ENCODE data around the gene RFX7. TPM values are rescaled to one million over a fixed set of nuclear protein-coding genes. Genes with fewer than 3 reads are reported as not detected.
A peak's percentile ranks its signal among the peaks of the same experiment; 100 is the strongest.

RFX7 gene
- total RNA-seq, 2 donors from 2014 or later, result 4.4 to 5.9 TPM

- Histone ChIP-seq H3K27ac (no peak overlapping the region), H3K27me3 (no peaks in the 10 kb centered on the region), H3K4me3 (no peak overlapping the region), H3K4me1 (no peaks in the 10 kb centered on the region), H3K36me3 (peaks cover 5% of the 10 kb centered on the region), H3K9me3 (no peaks in the 10 kb centered on the region)
- no peak for DNase-seq (ENCODE audit: low spot score)
- no peak for TF ChIP-seq CTCF (IDR thresholded peaks at IDR 0.05)
These were observed 66.7 kb downstream of the RFX7 start for GRCh38 chr15:56176996-56177395.

GRCh38 chr15:56175788-56176187, 67.9 kb downstream of the RFX7 start:
- DNase-seq (ENCODE audit: low spot score), result no peak
- TF ChIP-seq CTCF (IDR thresholded peaks at IDR 0.05), result no peak
- H3K27me3 ChIP-seq, result no peaks in the 10 kb centered on the region
- no peak overlapping the region for H3K27ac ChIP-seq
- H3K9me3 ChIP-seq, result no peaks in the 10 kb centered on the region
- H3K4me1 ChIP-seq, result no peaks in the 10 kb centered on the region
- peaks cover 5% of the 10 kb centered on the region for H3K36me3 ChIP-seq
- H3K4me3 ChIP-seq, result no peak overlapping the region

GRCh38 chr15:56174649-56175048, 69.0 kb downstream of the RFX7 start:
- Histone ChIP-seq H3K4me1 (no peaks in the 10 kb centered on the region), H3K27ac (no peak overlapping the region), H3K9me3 (no peaks in the 10 kb centered on the region), H3K36me3 (peaks cover 5% of the 10 kb centered on the region), H3K4me3 (peak overlapping the region in 1 of 2 donors; percentile 12), H3K27me3 (no peaks in the 10 kb centered on the region)
- DNase-seq (ENCODE audit: low spot score), result no peak
- no peak for TF ChIP-seq CTCF (IDR thresholded peaks at IDR 0.05)

GRCh38 chr15:56168394-56168793, 75.3 kb downstream of the RFX7 start:
- H3K27ac ChIP-seq, result no peak overlapping the region
- DNase-seq (ENCODE audit: low spot score), result no peak
- H3K9me3 ChIP-seq, result no peaks in the 10 kb centered on the region
- H3K4me1 ChIP-seq, result no peaks in the 10 kb centered on the region
- H3K4me3 ChIP-seq, result no peak overlapping the region
- H3K27me3 ChIP-seq, result no peaks in the 10 kb centered on the region
- no peak for TF ChIP-seq CTCF (IDR thresholded peaks at IDR 0.05)
- peaks cover 3% of the 10 kb centered on the region for H3K36me3 ChIP-seq

- H3K4me3 ChIP-seq, result no peak overlapping the region
- H3K27me3 ChIP-seq, result no peaks in the 10 kb centered on the region
- no peak for TF ChIP-seq CTCF (IDR thresholded peaks at IDR 0.05)
- H3K27ac ChIP-seq, result no peak overlapping the region
- H3K4me1 ChIP-seq, result peaks cover 0 to 10% of the 10 kb centered on the region in 2 donors
- H3K9me3 ChIP-seq, result no peaks in the 10 kb centered on the region
- H3K36me3 ChIP-seq, result no peaks in the 10 kb centered on the region
- DNase-seq (ENCODE audit: low spot score), result no peak
These were observed 78.4 kb downstream of the RFX7 start for GRCh38 chr15:56165234-56165633.

GRCh38 chr15:56160966-56161365, 82.7 kb downstream of the RFX7 start:
- Histone ChIP-seq H3K4me1 (peaks cover 0 to 10% of the 10 kb centered on the region in 2 donors), H3K27ac (no peak overlapping the region)

More at GRCh38 chr15:56160966-56161365, 82.7 kb downstream of the RFX7 start:
- DNase-seq (ENCODE audit: low spot score), result no peak
- Histone ChIP-seq H3K9me3 (no peaks in the 10 kb centered on the region), H3K36me3 (no peaks in the 10 kb centered on the region), H3K4me3 (no peak overlapping the region), H3K27me3 (no peaks in the 10 kb centered on the region)
- TF ChIP-seq CTCF (IDR thresholded peaks at IDR 0.05), result no peak
